Measurements from ENCODE around the gene PDE4B. TPM values are rescaled to one million over a fixed set of nuclear protein-coding genes. Genes with fewer than 3 reads are reported as not detected.

Gene PDE4B
- total RNA-seq, 2 donors from 2014 or later = 18.1 to 55.4 TPM

GRCh38 chr1:66022904-66023620 lies 230.4 kb downstream of the PDE4B start:
- no peaks in the 10 kb centered on the region for H3K4me1 ChIP-seq (replicated peaks)
- 81% methylated on average over 2 of the region's 2 CpGs for WGBS
- intact Hi-C loops (cut with DNase I) = no loop called here
- no peak for TF ChIP-seq POLR2AphosphoS5 (IDR thresholded peaks at IDR 0.05)
- no peaks in the 10 kb centered on the region for H3K27me3 ChIP-seq (replicated peaks; ENCODE audit: insufficient read depth)
- no peak overlapping the region for H3K27ac ChIP-seq
- no peak overlapping the region for H3K4me3 ChIP-seq
- DNase-seq (ENCODE audit: low spot score) = no peak
- no peaks in the 10 kb centered on the region for H3K9me3 ChIP-seq
- H3K36me3 ChIP-seq = no peaks in the 10 kb centered on the region

GRCh38 chr1:66025188-66025587 lies 232.5 kb downstream of the PDE4B start:
- TF ChIP-seq POLR2A (IDR thresholded peaks at IDR 0.05) (no peak), POLR2AphosphoS5 (IDR thresholded peaks at IDR 0.05) (no peak), CTCF (IDR thresholded peaks at IDR 0.05) (no peak)
- H3K4me1 ChIP-seq (replicated peaks) = no peaks in the 10 kb centered on the region
- no peak overlapping the region for H3K27ac ChIP-seq
- intact Hi-C loops (cut with DNase I) = no loop called here
- no peak for DNase-seq (ENCODE audit: low spot score)
- no peaks in the 10 kb centered on the region for H3K36me3 ChIP-seq
- H3K27me3 ChIP-seq (replicated peaks; ENCODE audit: insufficient read depth) = no peaks in the 10 kb centered on the region
- H3K4me3 ChIP-seq = no peak overlapping the region
- H3K9me3 ChIP-seq = no peaks in the 10 kb centered on the region

- TF ChIP-seq POLR2AphosphoS5 (IDR thresholded peaks at IDR 0.05) (no peak), CTCF (IDR thresholded peaks at IDR 0.05) (no peak), POLR2A (IDR thresholded peaks at IDR 0.05) (no peak)
- intact Hi-C loops (cut with DNase I) = no loop called here
- DNase-seq (ENCODE audit: low spot score) = no peak
- Histone ChIP-seq H3K27me3 (replicated peaks; ENCODE audit: insufficient read depth) (no peaks in the 10 kb centered on the region), H3K4me3 (no peak overlapping the region), H3K36me3 (no peaks in the 10 kb centered on the region), H3K27ac (no peak overlapping the region), H3K4me1 (replicated peaks) (no peaks in the 10 kb centered on the region), H3K9me3 (no peaks in the 10 kb centered on the region)
- WGBS = 86% methylated on average over 3 of the region's 3 CpGs
Measured at GRCh38 chr1:66028035-66028434, 235.3 kb downstream of the PDE4B start.

GRCh38 chr1:66033781-66034180 lies 241.1 kb downstream of the PDE4B start:
- H3K9me3 ChIP-seq = no peaks in the 10 kb centered on the region

GRCh38 chr1:66035616-66036245 lies 243.0 kb downstream of the PDE4B start:
- intact Hi-C loops (cut with DNase I) = no loop called here
- no peaks in the 10 kb centered on the region for H3K27me3 ChIP-seq (replicated peaks; ENCODE audit: insufficient read depth)
- H3K36me3 ChIP-seq = no peaks in the 10 kb centered on the region
- H3K27ac ChIP-seq = no peak overlapping the region
- H3K9me3 ChIP-seq = no peaks in the 10 kb centered on the region
- TF ChIP-seq CTCF (IDR thresholded peaks at IDR 0.05) (no peak), POLR2A (IDR thresholded peaks at IDR 0.05) (no peak), POLR2AphosphoS5 (IDR thresholded peaks at IDR 0.05) (no peak)
- no peak overlapping the region for H3K4me3 ChIP-seq
- no peaks in the 10 kb centered on the region for H3K4me1 ChIP-seq (replicated peaks)
- no peak for DNase-seq (ENCODE audit: low spot score)
- WGBS = 61% methylated on average over 1 of the region's 1 CpG

More at GRCh38 chr1:66033781-66034180, 241.1 kb downstream of the PDE4B start:
- Histone ChIP-seq H3K27me3 (replicated peaks; ENCODE audit: insufficient read depth) (no peaks in the 10 kb centered on the region), H3K36me3 (no peaks in the 10 kb centered on the region), H3K27ac (no peak overlapping the region), H3K4me1 (replicated peaks) (no peaks in the 10 kb centered on the region), H3K4me3 (no peak overlapping the region)
- no peak for TF ChIP-seq CTCF (IDR thresholded peaks at IDR 0.05)
- no peak for TF ChIP-seq POLR2A (IDR thresholded peaks at IDR 0.05)
- no peak for TF ChIP-seq POLR2AphosphoS5 (IDR thresholded peaks at IDR 0.05)
- DNase-seq (ENCODE audit: low spot score) = no peak
- intact Hi-C loops (cut with DNase I) = no loop called here
- 13% methylated on average over 1 of the region's 1 CpG for WGBS
